SK-N-SH (cell line): ENCODE results near the gene PAPPA2. TPM values are rescaled to one million over a fixed set of nuclear protein-coding genes. Genes with fewer than 3 reads are reported as not detected.

Experiments
- CTCF ChIA-PET: fragments of 300-600, 350-600 bp; formaldehyde crosslinking; extraction: SDS; loops from one replicate; lab custom pipeline; 2021; lab: Yijun Ruan, JAX
- POLR2A ChIA-PET: fragments of 350-600 bp; sonication (Branson Sonifier 250); formaldehyde crosslinking; extraction: SDS; loops from one replicate; lab custom pipeline; 2020; ENCODE audit warnings: antibody characterized with exemption, inconsistent platforms; lab: Yijun Ruan, JAX
- DNase-seq: peaks from one replicate; pipeline ENCODE4 v3.0.0; 2012
- H2AFZ ChIP-seq: fragments of 200-600 bp; sonication (generic); 2 replicates; pipeline ENCODE4 v1.8.1; 2016; ENCODE audit warnings: antibody characterized with exemption, mild to moderate bottlenecking, low read depth
- H3F3A ChIP-seq: fragments of 200-600 bp; sonication (generic); replicated peaks from 2 replicates; pipeline ENCODE3; 2016; ENCODE audit warnings: antibody characterized with exemption, mild to moderate bottlenecking; ENCODE audit not compliant: insufficient read depth
- H3K27ac ChIP-seq, 2 experiments: fragments of 200-500 bp in 1 of 2; fragments of 200-600 bp in 1 of 2; sonication (Bioruptor generic) in 1 of 2; sonication (generic), shearing (Covaris generic) in 1 of 2; 2 replicates each; pipeline versions ENCODE4 v1.5.1 to v1.6.1; 2014 to 2016; ENCODE audit warnings: low read depth in 2 of 2, inconsistent platforms in 1 of 2, low read length in 1 of 2, mild to moderate bottlenecking in 1 of 2, mixed read lengths in 1 of 2
- H3K27me3 ChIP-seq: fragments of 200-600 bp; sonication (generic), shearing (Covaris generic); 2 replicates; pipeline ENCODE4 v1.6.1; 2016; ENCODE audit warnings: mixed run types; ENCODE audit not compliant: insufficient read depth
- H3K36me3 ChIP-seq, 2 experiments: fragments of 200-500 bp in 1 of 2; fragments of 200-600 bp in 1 of 2; sonication (Bioruptor generic) in 1 of 2; sonication (generic) in 1 of 2; replicated peaks in 1 of 2; 2 replicates each; pipeline versions ENCODE3 to v1.5.1; 2014 to 2016; ENCODE audit warnings: low read length in 1 of 2, mild to moderate bottlenecking in 1 of 2; ENCODE audit not compliant: insufficient read depth in 2 of 2, control insufficient read depth in 1 of 2
- H3K4me1 ChIP-seq, 2 experiments: fragments of 200-500 bp in 1 of 2; fragments of 200-600 bp in 1 of 2; sonication (Bioruptor generic) in 1 of 2; sonication (generic), shearing (Covaris generic) in 1 of 2; 2 replicates each; pipeline versions ENCODE4 v1.5.1 to v1.6.1; 2014 to 2016; ENCODE audit warnings: low read depth in 1 of 2, low read length in 1 of 2, mixed run types in 1 of 2; ENCODE audit not compliant: insufficient read depth in 2 of 2, control insufficient read depth in 1 of 2
- H3K4me2 ChIP-seq: fragments of 200-600 bp; sonication (generic), shearing (Covaris generic); 2 replicates; pipeline ENCODE4 v1.6.1; 2017; ENCODE audit warnings: mixed run types
- H3K4me3 ChIP-seq, 2 experiments: fragments of 200-500 bp in 1 of 2; fragments of 200-600 bp in 1 of 2; sonication (Bioruptor generic) in 1 of 2; sonication (generic), shearing (Covaris generic) in 1 of 2; 2 replicates each; pipeline versions ENCODE4 v1.5.1 to v1.8.1; 2014 to 2016; ENCODE audit warnings: low read depth in 2 of 2, inconsistent platforms in 1 of 2, low read length in 1 of 2, mild to moderate bottlenecking in 1 of 2, mixed read lengths in 1 of 2, moderate library complexity in 1 of 2
- H3K79me2 ChIP-seq: fragments of 200-600 bp; sonication (generic); 2 replicates; pipeline ENCODE4 v1.8.1; 2017; ENCODE audit warnings: mild to moderate bottlenecking; ENCODE audit not compliant: insufficient read depth
- H3K9ac ChIP-seq: fragments of 200-600 bp; sonication (generic); 2 replicates; pipeline ENCODE4 v1.6.1; 2017; ENCODE audit warnings: mixed run types
- H3K9me2 ChIP-seq: fragments of 200-600 bp; sonication (generic); 2 replicates; pipeline ENCODE4 v1.6.1; 2017; ENCODE audit warnings: mixed run types
- H3K9me3 ChIP-seq: fragments of 200-600 bp; sonication (generic); 2 replicates; pipeline ENCODE4 v1.6.1; 2017; ENCODE audit warnings: mixed run types, mild to moderate bottlenecking, moderate library complexity
- H4K20me1 ChIP-seq: fragments of 200-600 bp; sonication (generic); 2 replicates; pipeline ENCODE4 v1.6.1; 2017; ENCODE audit warnings: mild to moderate bottlenecking, mixed run types; ENCODE audit not compliant: insufficient read depth
- EP300 ChIP-seq, 2 experiments: IDR thresholded peaks; 2 replicates each; pipeline versions ENCODE4 v1.4.0 to v1.6.1; 2012; ENCODE audit warnings: borderline replicate concordance in 1 of 2, low read depth in 1 of 2, low read length in 1 of 2
- EZH2phosphoT487 ChIP-seq: fragments of 200-600 bp; sonication (generic); IDR thresholded peaks from 2 replicates; pipeline ENCODE4 v1.6.1; 2017; ENCODE audit warnings: low read depth, mixed run types, mild to moderate bottlenecking, antibody characterized with exemption, moderate library complexity, borderline replicate concordance
- FOSL2 ChIP-seq: IDR thresholded peaks from 2 replicates; pipeline ENCODE4 v1.4.0; 2012; ENCODE audit warnings: low read depth, mild to moderate bottlenecking, moderate library complexity, borderline replicate concordance
- GABPA ChIP-seq: IDR thresholded peaks from 2 replicates; pipeline ENCODE4 v1.4.0; 2012; ENCODE audit warnings: low read depth, mild to moderate bottlenecking
- GATA2 ChIP-seq: sonication (generic); formaldehyde crosslinking; IDR thresholded peaks from 2 replicates; pipeline ENCODE4 v1.5.0; 2020; ENCODE audit warnings: mild to moderate bottlenecking, missing genetic modification reagents
- IRF3 ChIP-seq: fragments of 150-350 bp; IDR thresholded peaks from 2 replicates; pipeline ENCODE4 v1.6.1; 2016; ENCODE audit warnings: mild to moderate bottlenecking, low read depth, low read length
- JUND ChIP-seq: IDR thresholded peaks from 2 replicates; pipeline ENCODE4 v1.4.0; 2012
- MAX ChIP-seq: IDR thresholded peaks from 2 replicates; pipeline ENCODE4 v1.4.0; 2012; ENCODE audit warnings: low read depth
- MEF2A ChIP-seq: IDR thresholded peaks from 2 replicates; pipeline ENCODE4 v1.4.0; 2012; ENCODE audit warnings: low read depth, borderline replicate concordance
- NFIC ChIP-seq: IDR thresholded peaks from 2 replicates; pipeline ENCODE4 v1.4.0; 2012; ENCODE audit warnings: borderline replicate concordance
- POLR2AphosphoS5 ChIP-seq: IDR thresholded peaks from 2 replicates; pipeline ENCODE4 v1.6.1; 2012; ENCODE audit warnings: low read depth, low read length
- RAD21 ChIP-seq: IDR thresholded peaks from 2 replicates; pipeline ENCODE4 v1.6.1; 2012; ENCODE audit warnings: mild to moderate bottlenecking, low read length
- RCOR1 ChIP-seq: fragments of 150-350 bp; IDR thresholded peaks from 2 replicates; pipeline ENCODE4 v1.6.1; 2017; ENCODE audit warnings: antibody characterized with exemption, low read length
- REST ChIP-seq: IDR thresholded peaks from 2 replicates; pipeline ENCODE4 v1.6.1; 2012; ENCODE audit warnings: mild to moderate bottlenecking, low read depth, low read length, moderate library complexity
- RXRA ChIP-seq: IDR thresholded peaks from 2 replicates; pipeline ENCODE4 v1.4.0; 2012; ENCODE audit warnings: low read depth, mild to moderate bottlenecking, borderline replicate concordance
- SMC3 ChIP-seq: IDR thresholded peaks from 2 replicates; pipeline ENCODE4 v1.6.1; 2012; ENCODE audit warnings: low read depth, low read length, improper control_type of control experiment
- TAF1 ChIP-seq: IDR thresholded peaks from 2 replicates; pipeline ENCODE4 v1.6.1; 2012; ENCODE audit warnings: low read depth, mild to moderate bottlenecking, low read length, moderate library complexity, borderline replicate concordance
- TEAD4 ChIP-seq: IDR thresholded peaks from 2 replicates; pipeline ENCODE4 v1.4.0; 2012; ENCODE audit warnings: mild to moderate bottlenecking, borderline replicate concordance; ENCODE audit not compliant: insufficient read depth
- YY1 ChIP-seq: IDR thresholded peaks from 2 replicates; pipeline ENCODE4 v1.4.0; 2012; ENCODE audit warnings: low read depth, mild to moderate bottlenecking
- WGBS: methylation state at CpG from one replicate; pipeline ENCODE4 v1.1.6; 2017; ENCODE audit warnings: low lambda C conversion rate; 5-methylcytosine and 5-hydroxymethylcytosine counted together
- polyA plus RNA-seq, 3 experiments: library from polyadenylated mRNA; depleted of rRNA; stranded (reverse); fragments of >200 nt; gene quantifications; 2 replicates each; pipeline ENCODE4 v1.2.3, GENCODE V29; 2012

PAPPA2 gene
- polyA plus RNA-seq, 1 of the 3 experiments (the other 2 are of a cell fraction): 0.02 TPM

GRCh38 chr1:176876966-176877515 is 414.1 kb downstream of the PAPPA2 start:
- no peaks in the 10 kb centered on the region for H3K79me2 ChIP-seq
- TF ChIP-seq MAX (no peak), EZH2phosphoT487 (no peak), YY1 (no peak), REST (no peak), MEF2A (no peak), GATA2 (CRISPR knock-in tag) (no peak), GABPA (no peak), TAF1 (no peak), RAD21 (no peak), NFIC (no peak), FOSL2 (no peak), TEAD4 (no peak), EP300 (IDR thresholded peaks at IDR 0.05; ENCODE audit: borderline replicate concordance in 1 of 2, low read depth in 1 of 2, low read length in 1 of 2) (no peak)
- no peak overlapping the region for H3K27ac ChIP-seq
- H3F3A ChIP-seq: no peaks in the 10 kb centered on the region
- POLR2A ChIA-PET: no interaction called here
- H3K4me2 ChIP-seq: no peak overlapping the region
- DNase-seq: no peak
- no peaks in the 10 kb centered on the region for H3K9me3 ChIP-seq
- no peaks in the 10 kb centered on the region for H3K27me3 ChIP-seq
- H3K36me3 ChIP-seq: no peaks in the 10 kb centered on the region
- H4K20me1 ChIP-seq: no peaks in the 10 kb centered on the region
- WGBS: 32% methylated on average over 4 of the region's 4 CpGs
- H3K9me2 ChIP-seq: no peaks in the 10 kb centered on the region
- peaks cover 0 to 4% of the 10 kb centered on the region in 2 experiments; a peak in 1 of 4 replicates for H3K4me1 ChIP-seq
- CTCF ChIA-PET: no interaction called here
- H2AFZ ChIP-seq: no peak overlapping the region
- no peak overlapping the region for H3K4me3 ChIP-seq
- H3K9ac ChIP-seq: no peak overlapping the region

GRCh38 chr1:176877557-176877956 is 414.6 kb downstream of the PAPPA2 start:
- H2AFZ ChIP-seq: no peak overlapping the region
- DNase-seq: no peak
- H3K9me2 ChIP-seq: no peaks in the 10 kb centered on the region
- TF ChIP-seq EP300 (IDR thresholded peaks at IDR 0.05; ENCODE audit: borderline replicate concordance in 1 of 2, low read depth in 1 of 2, low read length in 1 of 2): no peak
- TF ChIP-seq IRF3: no peak
- TF ChIP-seq POLR2AphosphoS5: no peak
- TF ChIP-seq REST: no peak
- no peak for TF ChIP-seq RXRA
- no peak for TF ChIP-seq TEAD4
- no peak for TF ChIP-seq JUND
- TF ChIP-seq EZH2phosphoT487: no peak
- no peak for TF ChIP-seq RCOR1
- TF ChIP-seq SMC3: no peak
- TF ChIP-seq MEF2A: no peak
- TF ChIP-seq YY1: no peak
- H3K36me3 ChIP-seq: no peaks in the 10 kb centered on the region
- WGBS: 51% methylated on average over 3 of the region's 3 CpGs
- CTCF ChIA-PET: no interaction called here
- H3K4me2 ChIP-seq: no peak overlapping the region
- peaks cover 0 to 4% of the 10 kb centered on the region in 2 experiments; a peak in 1 of 4 replicates for H3K4me1 ChIP-seq
- no peaks in the 10 kb centered on the region for H3K27me3 ChIP-seq
- no peak overlapping the region for H3K9ac ChIP-seq
- H3K79me2 ChIP-seq: no peaks in the 10 kb centered on the region
- POLR2A ChIA-PET: no interaction called here
- no peaks in the 10 kb centered on the region for H3F3A ChIP-seq
- no peak overlapping the region for H3K4me3 ChIP-seq
- no peaks in the 10 kb centered on the region for H3K9me3 ChIP-seq
- no peak overlapping the region for H3K27ac ChIP-seq
- no peaks in the 10 kb centered on the region for H4K20me1 ChIP-seq
